HG03196 (cell line): Measurements from ENCODE around the gene CHN1.

Experiments
- ATAC-seq: cut with Tn5 transposase; IDR thresholded peaks from one replicate; pipeline ENCODE4 v1.9.1; 2021; ENCODE audit not compliant: unreplicated experiment

CHN1 gene

DNA sequence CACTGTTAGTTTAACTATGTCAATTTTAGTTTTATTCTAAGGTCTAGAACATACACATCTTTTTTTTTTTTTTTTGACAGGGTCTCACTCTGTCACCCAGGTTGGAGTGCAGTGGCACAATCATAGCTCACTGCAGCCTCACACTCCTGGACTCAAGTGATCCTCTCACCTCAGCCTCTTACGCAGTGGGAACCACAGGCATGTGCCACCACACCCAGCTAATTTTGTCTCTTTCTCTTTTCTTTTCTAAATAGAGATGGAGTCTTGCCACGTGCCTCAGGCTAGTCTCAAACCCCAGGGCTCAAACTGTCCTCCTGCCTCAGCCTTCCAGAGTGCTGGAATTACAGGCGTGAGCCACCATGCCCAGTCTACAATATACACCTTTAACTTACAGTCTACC, 171.4 kb downstream of the CHN1 start:
- no peak for ATAC-seq

DNA sequence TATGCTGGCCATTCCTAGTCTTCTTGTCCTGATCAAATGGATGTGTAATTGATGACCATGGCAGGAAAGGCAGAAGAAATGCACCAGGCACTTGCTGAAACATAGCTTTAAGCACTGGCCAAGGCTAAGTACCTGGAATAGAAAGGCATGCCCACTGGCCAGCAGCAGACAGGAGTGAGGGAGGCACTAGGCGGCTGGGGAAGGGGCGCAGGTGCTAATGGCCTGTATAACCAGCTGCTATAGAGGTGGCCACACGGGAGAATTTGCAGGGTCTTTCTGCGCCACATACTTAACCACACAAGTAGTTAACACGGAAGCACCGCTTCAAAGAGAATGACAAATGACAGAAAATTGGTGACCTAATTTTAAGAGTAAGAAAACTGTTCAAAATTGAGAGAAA, 174.6 kb downstream of the CHN1 start:
- ATAC-seq: no peak

DNA sequence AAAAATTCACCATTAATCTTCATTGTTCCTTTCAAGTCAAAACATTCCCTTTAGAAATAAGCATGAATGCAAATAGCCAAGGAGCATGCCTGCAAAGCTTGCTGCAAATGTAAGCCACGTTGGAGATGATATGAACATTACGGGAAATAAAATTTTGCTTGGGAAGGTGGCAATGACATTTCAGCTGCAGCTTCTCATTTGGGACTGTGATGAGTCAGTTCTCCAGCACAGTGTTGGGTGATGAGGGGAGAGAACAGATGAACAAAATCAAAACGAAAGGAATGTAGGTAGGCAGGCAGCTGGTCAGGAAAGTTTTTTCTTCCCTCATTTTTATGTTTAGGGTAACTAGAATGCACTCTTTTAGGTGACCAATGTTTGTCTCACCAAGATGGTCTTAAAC, 175.6 kb downstream of the CHN1 start:
- ATAC-seq: no peak

DNA sequence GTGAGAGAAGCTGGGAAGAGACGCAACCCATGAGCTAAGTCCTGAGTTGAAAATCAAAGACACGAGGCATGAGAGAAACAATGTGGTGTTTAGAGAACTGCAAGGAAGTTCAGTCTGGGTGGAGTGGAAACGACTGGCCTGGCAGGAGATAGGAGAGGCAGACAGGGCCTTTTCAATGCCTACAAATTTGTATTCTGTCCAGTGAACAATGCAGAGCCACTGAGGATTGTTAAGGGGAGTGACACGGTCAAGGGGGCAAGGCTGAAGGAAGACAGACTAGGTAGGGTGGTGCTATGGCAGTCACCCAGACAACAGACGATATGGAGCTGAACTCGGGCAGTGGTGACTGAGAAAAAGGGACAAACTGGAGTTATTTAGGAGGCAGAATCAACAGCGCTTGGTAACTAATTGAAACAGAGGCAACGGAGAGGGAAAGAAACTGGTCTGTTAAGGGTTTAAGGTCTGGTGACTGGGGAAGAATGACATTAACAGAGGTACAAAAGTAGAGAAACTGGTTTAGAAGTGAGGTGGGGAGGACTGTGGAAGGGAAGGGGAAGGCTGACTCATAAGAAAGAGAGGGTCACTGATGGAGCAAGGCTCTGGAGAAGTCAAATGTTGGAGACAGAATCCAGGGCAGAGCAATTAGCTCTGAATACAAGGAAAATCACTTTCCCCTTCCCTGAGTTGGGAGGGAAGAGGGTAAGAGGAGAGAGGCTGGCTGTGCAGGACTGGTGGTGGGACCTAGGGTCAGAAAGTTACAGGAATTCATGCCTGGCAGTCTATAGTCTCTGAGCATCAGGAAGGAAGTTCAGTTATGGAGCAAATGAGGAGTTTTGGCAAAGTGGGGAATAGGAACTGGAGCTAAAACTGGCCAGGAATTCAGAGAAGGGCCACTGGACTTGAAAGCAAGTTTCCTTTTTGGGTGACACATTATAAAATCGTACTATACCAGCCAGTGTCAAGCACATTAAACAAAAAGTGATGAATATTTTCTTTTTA, 177.5 kb downstream of the CHN1 start:
- ATAC-seq: no peak

DNA sequence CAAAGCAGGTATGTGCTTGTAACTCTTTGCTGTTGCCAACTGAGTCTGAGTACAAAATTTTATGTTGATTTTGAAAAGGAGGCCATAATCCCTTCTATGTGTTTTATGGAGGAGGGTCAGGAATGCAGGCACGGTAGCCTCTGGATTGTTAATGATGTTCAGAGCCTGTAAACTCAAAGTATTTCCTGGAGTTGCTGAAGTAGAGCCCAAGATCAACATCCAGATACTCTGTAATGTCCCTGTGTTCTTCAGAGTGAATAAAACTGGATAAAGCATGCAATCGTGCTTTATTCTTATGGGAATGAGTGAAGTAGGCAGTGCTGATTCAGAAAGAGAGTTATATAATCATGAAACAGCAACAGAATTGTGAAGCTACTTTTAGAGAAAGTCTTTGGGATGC, 179.1 kb downstream of the CHN1 start:
- ATAC-seq: no peak

DNA sequence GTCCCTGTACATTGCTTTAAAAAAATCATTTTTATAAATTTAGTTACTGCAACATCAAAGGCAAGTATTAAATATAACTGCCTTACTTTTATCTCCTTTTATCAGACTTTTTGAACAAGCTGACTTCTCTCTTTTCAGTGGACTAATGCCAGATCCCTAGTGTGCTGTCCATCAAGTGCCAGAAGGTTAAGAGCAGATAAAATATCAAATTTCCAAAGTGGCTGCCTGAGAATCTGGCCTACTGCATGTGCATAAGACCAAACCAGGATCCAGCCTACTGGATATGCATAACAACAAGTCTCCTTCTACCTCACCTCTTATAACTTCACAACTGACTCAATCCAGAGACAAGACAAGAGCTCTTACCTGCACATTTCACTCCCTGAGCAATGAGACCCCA, 181.1 kb downstream of the CHN1 start:
- ATAC-seq: no peak

DNA sequence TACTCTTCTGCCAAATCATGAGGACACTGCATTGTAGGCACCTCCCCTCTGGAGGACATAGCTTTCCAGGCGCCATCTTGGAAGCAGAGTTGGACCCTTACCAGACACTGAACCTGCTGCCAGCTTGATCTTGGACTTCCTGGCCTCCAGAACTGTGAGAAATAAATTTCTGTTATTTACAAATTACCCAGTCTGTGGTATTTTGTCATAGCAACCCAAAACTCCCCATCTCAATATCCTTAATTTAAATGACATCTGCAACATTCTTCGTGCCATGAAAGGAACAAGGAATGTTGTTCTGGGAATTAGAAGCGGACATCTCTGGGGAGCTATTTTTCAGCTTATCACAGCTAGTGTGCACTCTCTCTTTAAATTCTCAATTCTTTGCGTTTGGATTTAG, 183.6 kb downstream of the CHN1 start:
- ATAC-seq: no peak

DNA sequence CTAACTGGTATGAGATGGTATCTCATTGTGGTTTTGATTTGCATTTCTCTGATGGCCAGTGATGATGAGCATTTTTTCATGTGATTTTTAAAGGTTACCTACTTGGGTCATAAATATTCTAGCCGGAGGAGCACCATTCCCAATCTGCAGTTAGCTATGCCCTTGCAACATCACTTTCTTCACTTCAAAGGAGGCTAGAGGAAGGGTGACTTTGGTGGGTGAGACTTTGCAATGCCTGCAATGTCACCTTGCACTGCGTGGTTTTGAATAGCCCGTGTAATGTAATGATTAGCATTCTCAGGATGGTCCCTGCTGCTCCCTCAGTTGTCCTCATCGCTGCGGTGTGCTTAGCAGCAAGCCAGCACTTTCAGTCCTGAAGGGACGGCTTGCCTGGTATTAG, 184.8 kb downstream of the CHN1 start:
- no peak for ATAC-seq

DNA sequence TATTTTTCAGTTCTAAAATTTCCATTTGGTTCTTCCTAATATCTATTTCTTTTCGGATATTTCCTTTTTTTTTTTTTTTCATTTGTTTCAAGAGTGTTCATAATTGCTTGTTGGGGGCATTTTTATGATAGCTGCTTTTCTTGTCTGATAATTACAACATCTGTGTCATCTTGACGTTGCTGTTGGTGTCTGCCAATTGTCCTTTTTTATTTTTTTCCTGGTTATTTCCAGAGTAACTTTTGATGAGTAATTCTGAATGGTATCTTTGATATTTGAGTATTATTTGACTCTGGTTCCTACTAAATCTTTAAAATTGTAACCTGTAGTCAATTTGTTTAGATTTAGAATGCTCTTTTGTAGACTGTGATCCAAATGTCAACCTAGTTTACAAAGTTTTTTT, 189.7 kb downstream of the CHN1 start:
- no peak for ATAC-seq

DNA sequence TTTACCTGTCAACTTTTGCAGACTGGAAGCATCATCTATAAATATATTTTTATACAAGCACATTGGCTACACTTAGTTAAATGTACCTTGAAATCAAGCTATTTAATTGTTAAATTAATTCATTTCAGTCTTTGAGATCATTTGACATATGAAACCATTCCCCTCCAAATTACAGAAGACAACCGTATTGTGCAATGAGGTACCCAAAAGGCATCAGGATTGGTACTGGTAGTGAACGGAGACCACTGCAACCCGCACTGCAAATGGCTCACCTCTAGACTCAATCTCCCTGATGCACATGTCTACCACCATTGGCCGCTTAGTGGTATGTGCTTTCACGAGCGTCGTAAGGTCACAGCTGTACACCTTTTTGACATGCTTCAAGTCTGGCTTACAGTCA, 193.1 kb downstream of the CHN1 start:
- no peak for ATAC-seq

DNA sequence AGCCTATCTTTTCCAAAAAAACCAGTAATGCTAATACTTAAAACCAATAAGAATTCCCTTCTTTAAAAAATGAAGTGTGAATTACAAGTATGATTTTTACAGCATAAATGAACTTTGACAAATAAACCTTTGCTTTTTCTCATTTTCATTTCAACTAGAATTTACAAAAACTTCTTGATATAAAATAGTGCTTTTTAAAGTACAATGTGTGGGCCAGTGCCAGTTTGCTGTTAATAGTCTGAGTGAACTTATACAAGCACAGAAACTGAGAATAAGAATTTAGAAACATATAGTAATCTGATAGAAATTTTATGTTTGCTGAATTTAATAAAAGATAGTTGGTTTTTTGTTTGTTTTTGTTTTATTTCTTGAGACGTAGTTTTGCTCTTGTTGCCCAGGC, 197.2 kb downstream of the CHN1 start:
- ATAC-seq: no peak

DNA sequence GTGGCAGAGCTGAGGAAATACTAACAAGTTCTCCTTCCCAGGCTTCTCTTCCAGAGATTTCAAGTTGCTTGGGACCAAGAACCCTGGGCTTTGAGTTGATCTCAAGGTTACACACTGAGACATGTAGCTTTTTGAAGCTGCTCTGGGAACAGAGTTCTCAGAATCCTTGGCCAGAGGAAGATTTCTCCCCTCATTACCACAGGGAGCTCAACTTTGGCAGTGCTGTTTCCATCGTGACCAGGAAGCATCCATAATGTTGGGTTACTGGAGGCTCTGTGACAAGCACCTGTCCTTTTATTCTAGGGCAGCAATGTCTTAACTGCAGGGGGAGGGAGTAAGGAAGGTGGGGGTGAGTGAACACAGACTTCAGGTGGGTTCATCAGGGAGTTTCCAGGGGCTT, 199.4 kb downstream of the CHN1 start:
- no peak for ATAC-seq

DNA sequence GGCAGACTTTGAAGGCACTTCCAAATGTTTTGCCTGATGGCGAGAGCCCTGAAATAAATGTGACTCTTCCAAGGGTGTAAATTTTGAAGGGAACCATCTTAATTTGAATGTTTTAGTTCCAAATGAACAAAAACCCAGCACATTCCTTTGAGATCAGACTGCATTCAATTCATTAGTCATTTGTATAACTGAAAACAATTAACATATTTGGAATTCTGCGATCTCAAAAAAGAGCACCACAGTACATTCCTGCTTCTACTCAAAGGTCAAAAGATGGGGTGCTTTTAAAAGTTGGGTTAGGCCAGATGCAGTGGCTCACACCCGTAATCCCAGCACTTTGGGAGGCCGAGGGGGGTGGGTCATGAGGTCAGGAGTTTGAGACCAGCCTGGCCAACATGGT, 202.7 kb downstream of the CHN1 start:
- ATAC-seq: no peak

DNA sequence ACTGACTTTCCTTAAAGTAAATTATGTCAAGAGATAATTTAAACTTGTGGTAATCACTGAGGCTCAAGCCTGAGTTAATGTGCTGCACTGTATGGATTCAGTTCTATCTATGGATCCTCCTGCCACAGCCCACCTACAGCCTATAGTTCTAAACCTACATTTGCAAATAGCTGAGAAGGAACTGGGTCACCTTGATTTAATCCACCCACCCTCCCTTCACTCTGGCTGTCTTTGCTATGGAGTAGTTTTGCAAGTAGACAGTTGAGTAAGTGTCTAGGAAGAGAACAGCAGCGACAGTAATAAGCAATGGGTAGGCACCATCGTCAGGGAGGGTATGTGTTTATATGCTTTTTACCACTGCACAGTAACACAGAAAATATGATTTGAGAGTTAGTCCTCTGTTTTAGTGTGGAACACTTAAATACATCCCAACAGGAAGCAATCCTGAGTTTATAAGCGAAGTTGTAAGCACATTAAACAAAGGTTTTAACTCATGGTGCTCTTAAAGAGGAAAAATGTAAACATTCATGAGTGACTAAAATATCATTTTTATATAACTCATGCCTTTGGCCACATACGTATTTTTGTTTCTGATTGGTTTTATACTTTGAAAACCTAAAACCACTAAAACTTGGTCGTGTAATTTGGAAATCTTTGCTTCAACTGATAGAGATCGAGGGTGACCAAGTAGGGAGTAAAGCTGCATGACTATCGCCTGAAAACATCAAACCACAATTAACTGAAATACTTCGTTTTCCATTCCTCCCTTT, 204.6 kb downstream of the CHN1 start:
- no peak for ATAC-seq

DNA sequence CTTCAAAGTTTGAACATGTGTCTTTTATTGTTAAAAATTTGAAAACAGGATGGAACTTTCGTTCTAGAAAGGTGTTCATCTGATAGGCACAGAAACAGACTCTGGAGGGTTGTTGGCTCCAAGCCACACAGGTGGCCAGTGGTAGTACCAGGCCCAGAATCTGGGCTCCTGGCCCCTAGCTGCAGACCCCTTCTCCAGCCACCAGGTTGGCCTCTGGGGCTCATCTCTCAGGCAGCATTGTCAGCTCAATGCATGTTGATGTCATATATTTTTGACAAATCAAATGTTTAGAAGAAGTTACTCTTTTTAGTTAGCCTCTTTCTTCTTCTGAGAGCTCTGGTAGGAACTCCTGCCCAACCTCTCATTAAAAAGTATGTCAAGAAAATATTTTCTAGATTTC, 206.4 kb downstream of the CHN1 start:
- no peak for ATAC-seq

DNA sequence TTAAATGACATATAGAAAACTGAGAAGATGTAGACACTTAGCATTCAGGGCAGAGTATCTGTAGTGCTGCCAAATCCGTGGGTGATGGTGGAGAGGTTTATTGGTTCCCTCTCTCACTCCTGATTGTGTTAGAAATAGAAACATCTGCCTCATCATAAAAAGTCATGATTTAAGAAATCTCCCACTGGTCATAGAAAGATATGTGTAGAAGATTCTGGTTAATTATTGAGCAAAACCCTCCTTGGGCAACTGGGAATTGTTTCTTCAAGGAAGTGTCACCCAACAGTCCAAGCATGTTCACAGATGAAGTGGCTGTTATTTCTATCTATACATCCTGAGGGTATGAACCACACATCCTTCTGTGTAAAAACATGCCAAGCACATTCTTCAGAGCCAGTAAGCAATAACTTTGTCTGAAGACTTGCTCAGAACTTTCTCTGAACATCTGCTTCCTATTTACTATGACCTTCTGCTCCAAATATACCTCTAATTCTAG, 207.4 kb downstream of the CHN1 start:
- no peak for ATAC-seq

DNA sequence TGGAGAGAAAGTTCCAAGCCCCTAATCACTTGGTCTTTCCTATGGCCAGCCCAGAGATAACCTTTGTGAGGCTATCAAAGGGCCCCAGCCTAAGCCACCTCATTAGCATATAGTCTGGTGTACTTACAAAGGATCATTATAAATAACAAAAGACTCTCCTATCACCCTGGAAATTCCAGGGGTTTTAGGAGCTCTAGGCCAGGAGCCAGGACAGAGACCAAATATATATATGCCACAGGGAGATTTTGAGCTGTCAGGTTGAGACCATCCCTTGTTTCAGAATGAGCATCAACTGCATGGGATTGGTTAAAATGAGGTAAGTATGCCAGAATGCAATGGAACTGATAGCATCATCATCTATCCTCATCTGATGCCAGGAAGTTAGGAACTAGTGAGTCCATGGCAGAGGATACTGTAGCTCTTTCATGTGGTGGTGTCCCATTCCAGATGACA, 208.8 kb downstream of the CHN1 start:
- ATAC-seq: no peak

DNA sequence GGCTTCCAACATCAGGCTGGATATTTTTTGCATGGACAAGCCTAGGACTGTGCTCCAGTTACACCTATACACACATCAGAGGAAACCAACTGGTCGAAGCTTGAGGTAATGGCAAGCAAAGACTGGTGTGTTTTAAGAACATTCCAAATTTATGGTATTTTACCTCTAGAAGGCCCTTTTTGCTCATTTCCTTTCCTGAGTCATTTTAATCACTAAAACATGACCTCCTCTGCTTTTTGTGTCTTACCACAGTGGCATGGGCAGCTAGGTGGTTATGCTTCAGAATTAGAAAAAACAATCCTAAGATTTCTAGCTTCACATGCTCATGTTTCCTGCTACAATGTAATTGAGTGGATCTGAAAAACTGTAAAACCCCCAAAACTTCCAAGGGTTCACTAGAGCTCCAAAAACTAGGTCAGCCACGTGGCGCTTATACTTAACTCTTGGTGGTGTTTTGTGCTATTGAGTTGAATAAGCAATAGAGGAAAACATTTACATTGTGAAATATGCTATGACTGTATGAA, 210.3 kb downstream of the CHN1 start:
- no peak for ATAC-seq

DNA sequence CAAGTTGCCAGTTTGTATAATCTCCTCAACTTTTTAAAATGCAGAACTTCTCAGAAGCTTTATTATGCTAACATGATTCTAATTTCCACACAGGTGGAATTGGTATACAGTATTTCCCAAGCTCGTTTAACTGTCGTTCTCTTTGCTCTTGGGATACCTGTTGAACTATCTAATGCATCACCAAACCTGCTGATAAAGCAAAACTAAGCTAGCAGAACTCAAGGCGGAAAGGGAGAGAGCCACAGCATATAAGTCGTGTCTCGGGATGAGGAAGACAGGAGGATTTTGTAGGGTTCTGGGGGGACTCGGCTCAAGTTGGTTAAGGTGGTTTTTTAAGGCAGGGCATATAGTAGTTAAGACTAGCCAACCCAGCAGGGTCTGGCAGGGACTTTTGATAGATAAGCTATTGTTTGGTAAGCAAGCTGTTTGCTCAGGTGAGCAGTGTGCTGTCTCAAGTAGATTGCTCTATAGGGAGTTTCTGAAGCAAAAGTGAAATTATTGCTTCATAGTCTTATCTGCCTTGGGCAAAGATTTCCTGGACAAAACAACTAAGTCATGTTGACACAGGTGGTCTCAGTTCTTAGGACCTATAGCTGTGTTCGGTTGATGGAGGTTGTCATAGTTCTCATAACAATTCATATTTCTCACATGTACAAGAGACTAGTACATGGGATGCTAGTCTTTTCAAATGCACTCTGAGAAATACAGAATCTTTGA, 212.7 kb downstream of the CHN1 start:
- no peak for ATAC-seq

DNA sequence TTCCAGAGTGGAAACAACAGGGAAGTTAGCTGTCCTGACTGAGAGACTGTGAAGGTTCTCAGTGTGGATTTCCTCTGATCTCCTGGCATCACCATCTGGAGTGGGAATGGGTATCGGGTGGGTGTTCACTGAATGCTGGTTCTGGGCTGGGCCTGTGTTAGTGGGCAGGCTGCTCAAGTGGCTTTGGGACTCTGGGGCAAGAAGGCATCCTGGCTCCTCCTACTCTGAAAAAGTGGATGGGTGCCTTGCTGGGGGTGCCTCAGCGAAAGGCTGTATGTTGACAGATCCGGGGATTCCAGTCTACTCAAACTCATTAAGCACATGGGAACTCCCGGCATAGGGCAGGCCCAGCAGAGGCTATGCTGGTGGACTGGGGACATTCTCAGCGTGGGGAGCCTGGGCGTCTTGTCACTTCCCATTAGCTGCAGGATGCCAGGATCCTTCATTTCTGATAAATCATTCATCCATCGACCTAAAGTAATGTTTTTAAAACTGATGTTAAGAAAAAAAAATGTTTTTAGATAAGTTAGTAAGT, 213.4 kb downstream of the CHN1 start:
- ATAC-seq: no peak

DNA sequence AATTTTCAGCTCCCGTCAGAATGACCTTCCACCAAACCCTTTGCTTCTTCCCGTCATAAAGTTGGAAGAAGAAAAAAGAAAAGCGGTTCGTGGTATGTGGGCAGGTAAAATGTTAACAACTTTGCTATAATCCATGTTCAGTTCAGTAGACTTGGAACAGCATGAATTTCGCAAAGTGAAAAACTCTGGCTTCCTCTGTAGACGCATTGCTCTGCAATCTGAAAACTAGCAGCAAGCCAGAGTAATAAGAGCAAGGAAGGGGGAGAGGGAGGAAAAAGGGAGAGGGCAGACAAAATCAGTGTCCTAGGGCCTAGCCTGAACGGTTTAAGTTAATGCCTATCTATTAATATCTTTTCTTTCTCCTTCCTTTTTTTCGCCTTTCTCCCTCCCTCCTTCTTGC, 214.2 kb downstream of the CHN1 start:
- ATAC-seq: no peak
